ENCODE measurements around the gene ARAP2.

The ARAP2 gene

GRCh38 chr4:36086261-36086786 is 158.0 kb downstream of the ARAP2 start:
- H3F3A ChIP-seq (ENCODE audit: control insufficient read depth, insufficient read depth), result no peaks in the 10 kb centered on the region
- H3K4me1 ChIP-seq (ENCODE audit: control insufficient read depth, low read length), result no peaks in the 10 kb centered on the region
- no peaks in the 10 kb centered on the region for H3K27me3 ChIP-seq (ENCODE audit: control insufficient read depth, low read length)
- H3K4me2 ChIP-seq (ENCODE audit: low read length), result no peak overlapping the region
- H3K36me3 ChIP-seq (ENCODE audit: control insufficient read depth, low read length), result no peaks in the 10 kb centered on the region
- H3K4me3 ChIP-seq (ENCODE audit: low read length), result no peak overlapping the region
- H3K9me2 ChIP-seq (replicated peaks; ENCODE audit: control insufficient read depth, low read length), result no peaks in the 10 kb centered on the region
- H3K79me2 ChIP-seq (ENCODE audit: control insufficient read depth, low read length), result no peaks in the 10 kb centered on the region
- H3K9me3 ChIP-seq (ENCODE audit: control insufficient read depth, insufficient read depth, low read length), result no peaks in the 10 kb centered on the region
- no peak for TF ChIP-seq CTCF (IDR thresholded peaks at IDR 0.05; ENCODE audit: low read depth, low read length, poor library complexity, severe bottlenecking)
- no peak overlapping the region for H3K27ac ChIP-seq (ENCODE audit: low read depth, low read length)
- no peaks in the 10 kb centered on the region for H4K20me1 ChIP-seq (ENCODE audit: control insufficient read depth, insufficient read depth, low read depth, low read length)

GRCh38 chr4:36082817-36083216 is 161.5 kb downstream of the ARAP2 start:
- Histone ChIP-seq H3K27me3 (ENCODE audit: control insufficient read depth, low read length) (no peaks in the 10 kb centered on the region), H3K9me3 (ENCODE audit: control insufficient read depth, insufficient read depth, low read length) (no peaks in the 10 kb centered on the region), H3K4me1 (ENCODE audit: control insufficient read depth, low read length) (no peaks in the 10 kb centered on the region), H3K9me2 (replicated peaks; ENCODE audit: control insufficient read depth, low read length) (no peaks in the 10 kb centered on the region), H3K4me2 (ENCODE audit: low read length) (no peak overlapping the region), H3K4me3 (ENCODE audit: low read length) (no peak overlapping the region), H3K27ac (ENCODE audit: low read depth, low read length) (no peak overlapping the region), H3F3A (ENCODE audit: control insufficient read depth, insufficient read depth) (no peaks in the 10 kb centered on the region), H3K79me2 (ENCODE audit: control insufficient read depth, low read length) (no peaks in the 10 kb centered on the region), H4K20me1 (ENCODE audit: control insufficient read depth, insufficient read depth, low read depth, low read length) (no peaks in the 10 kb centered on the region), H3K36me3 (ENCODE audit: control insufficient read depth, low read length) (no peaks in the 10 kb centered on the region)
- TF ChIP-seq EZH2phosphoT487 (IDR thresholded peaks at IDR 0.05; ENCODE audit: borderline replicate concordance, low read length) (no peak), CTCF (IDR thresholded peaks at IDR 0.05; ENCODE audit: low read depth, low read length, poor library complexity, severe bottlenecking) (no peak)

GRCh38 chr4:36081185-36081584 is 163.1 kb downstream of the ARAP2 start:
- H3K27me3 ChIP-seq (ENCODE audit: control insufficient read depth, low read length), result no peaks in the 10 kb centered on the region
- no peaks in the 10 kb centered on the region for H3K9me3 ChIP-seq (ENCODE audit: control insufficient read depth, insufficient read depth, low read length)
- H3F3A ChIP-seq (ENCODE audit: control insufficient read depth, insufficient read depth), result no peaks in the 10 kb centered on the region
- H3K4me2 ChIP-seq (ENCODE audit: low read length), result no peak overlapping the region
- H3K27ac ChIP-seq (ENCODE audit: low read depth, low read length), result no peak overlapping the region
- H3K9me2 ChIP-seq (replicated peaks; ENCODE audit: control insufficient read depth, low read length), result no peaks in the 10 kb centered on the region
- H3K36me3 ChIP-seq (ENCODE audit: control insufficient read depth, low read length), result no peaks in the 10 kb centered on the region
- H3K79me2 ChIP-seq (ENCODE audit: control insufficient read depth, low read length), result no peaks in the 10 kb centered on the region
- no peaks in the 10 kb centered on the region for H4K20me1 ChIP-seq (ENCODE audit: control insufficient read depth, insufficient read depth, low read depth, low read length)
- H3K4me1 ChIP-seq (ENCODE audit: control insufficient read depth, low read length), result no peaks in the 10 kb centered on the region
- TF ChIP-seq CTCF (IDR thresholded peaks at IDR 0.05; ENCODE audit: low read depth, low read length, poor library complexity, severe bottlenecking) (no peak), EZH2phosphoT487 (IDR thresholded peaks at IDR 0.05; ENCODE audit: borderline replicate concordance, low read length) (no peak)
- H3K4me3 ChIP-seq (ENCODE audit: low read length), result no peak overlapping the region

GRCh38 chr4:36079666-36080065 is 164.6 kb downstream of the ARAP2 start:
- no peaks in the 10 kb centered on the region for H3K4me1 ChIP-seq (ENCODE audit: control insufficient read depth, low read length)
- no peaks in the 10 kb centered on the region for H3F3A ChIP-seq (ENCODE audit: control insufficient read depth, insufficient read depth)
- no peak overlapping the region for H3K4me2 ChIP-seq (ENCODE audit: low read length)
- no peak overlapping the region for H3K4me3 ChIP-seq (ENCODE audit: low read length)
- H3K9me3 ChIP-seq (ENCODE audit: control insufficient read depth, insufficient read depth, low read length), result no peaks in the 10 kb centered on the region
- TF ChIP-seq CTCF (IDR thresholded peaks at IDR 0.05; ENCODE audit: low read depth, low read length, poor library complexity, severe bottlenecking), result no peak
- no peak for TF ChIP-seq EZH2phosphoT487 (IDR thresholded peaks at IDR 0.05; ENCODE audit: borderline replicate concordance, low read length)
- no peaks in the 10 kb centered on the region for H4K20me1 ChIP-seq (ENCODE audit: control insufficient read depth, insufficient read depth, low read depth, low read length)
- no peaks in the 10 kb centered on the region for H3K9me2 ChIP-seq (replicated peaks; ENCODE audit: control insufficient read depth, low read length)
- H3K79me2 ChIP-seq (ENCODE audit: control insufficient read depth, low read length), result no peaks in the 10 kb centered on the region
- H3K27ac ChIP-seq (ENCODE audit: low read depth, low read length), result no peak overlapping the region
- no peaks in the 10 kb centered on the region for H3K36me3 ChIP-seq (ENCODE audit: control insufficient read depth, low read length)
- H3K27me3 ChIP-seq (ENCODE audit: control insufficient read depth, low read length), result no peaks in the 10 kb centered on the region
